ENCODE results near the gene MCMBP.

The MCMBP gene

GRCh38 chr10:119781498-119781897, 91.1 kb downstream of the MCMBP start:
- no peak for DNase-seq

GRCh38 chr10:119780879-119781480, 91.7 kb downstream of the MCMBP start:
- no peak for DNase-seq
